ENCODE measurements around the gene SLC24A3. TPM values are rescaled to one million over a fixed set of nuclear protein-coding genes. Genes with fewer than 3 reads are reported as not detected.
A peak's percentile ranks its signal among the peaks of the same experiment; 100 is the strongest.

SLC24A3 gene
- polyA plus RNA-seq, 1 donor (not counting 4 experiments of a cell fraction or from before 2014, with no cell fraction given), result 0.17 TPM

- Histone ChIP-seq H3K9me1 (ENCODE audit: control insufficient read depth, extremely low read depth, insufficient read depth, low read length) (no peaks in the 10 kb centered on the region), H3K27ac (ENCODE audit: control insufficient read depth, insufficient read depth, low read length) (no peak overlapping the region), H3K9me3 (ENCODE audit: control insufficient read depth, low read depth, low read length) (no peaks in the 10 kb centered on the region), H3K36me3 (ENCODE audit: control insufficient read depth in 2 of 2, extremely low read depth in 1 of 2, insufficient read depth in 2 of 2, low read length in 2 of 2) (no peaks in the 10 kb centered on the region), H2AFZ (ENCODE audit: control insufficient read depth, low read length) (no peak overlapping the region), H3K9ac (ENCODE audit: control insufficient read depth, extremely low read depth, insufficient read depth, low read length) (no peak overlapping the region), H3K4me3 (ENCODE audit: control insufficient read depth in 2 of 3, extremely low read depth in 1 of 3, insufficient read depth in 2 of 3, low read depth in 1 of 3, low read length in 3 of 3) (no peak overlapping the region), H3K4me2 (ENCODE audit: control insufficient read depth, extremely low read depth, insufficient read depth, low read depth, low read length) (no peak overlapping the region), H4K20me1 (ENCODE audit: control insufficient read depth, extremely low read depth, insufficient read depth, low read length) (no peaks in the 10 kb centered on the region), H3K79me2 (ENCODE audit: control insufficient read depth, insufficient read depth, low read length) (no peaks in the 10 kb centered on the region), H3K27me3 (ENCODE audit: control insufficient read depth, extremely low read depth, insufficient read depth, low read length) (no peaks in the 10 kb centered on the region), H3K4me1 (ENCODE audit: control insufficient read depth, extremely low read depth, insufficient read depth, low read length) (no peaks in the 10 kb centered on the region)
- TF ChIP-seq EZH2 (IDR thresholded peaks at IDR 0.05; ENCODE audit: low read length) (no peak), CTCF (optimal IDR thresholded peaks at IDR 0.05 in 1 of 3, IDR thresholded peaks at IDR 0.05 in 1 of 3, conservative IDR thresholded peaks at IDR 0.05 in 1 of 3; ENCODE audit: extremely low read depth in 1 of 3, insufficient read depth in 2 of 3, low read length in 3 of 3) (no peak)
- FAIRE-seq, result peak; percentile 34
- dilution Hi-C loops (cut with MboI; ENCODE audit: extremely low pct_ligation_motif_present, low sequenced_read_pairs), result no loop called here
- DNase-seq (ENCODE audit: low read depth, low spot score), result no peak
Measured at GRCh38 chr20:19336631-19337030, 124.2 kb downstream of the SLC24A3 start.

GRCh38 chr20:19338380-19338779, 125.9 kb downstream of the SLC24A3 start:
- no peak overlapping the region for H3K4me2 ChIP-seq (ENCODE audit: control insufficient read depth, extremely low read depth, insufficient read depth, low read depth, low read length)
- H3K36me3 ChIP-seq (ENCODE audit: control insufficient read depth in 2 of 2, extremely low read depth in 1 of 2, insufficient read depth in 2 of 2, low read length in 2 of 2), result no peaks in the 10 kb centered on the region
- H3K9ac ChIP-seq (ENCODE audit: control insufficient read depth, extremely low read depth, insufficient read depth, low read length), result no peak overlapping the region
- H3K9me3 ChIP-seq (ENCODE audit: control insufficient read depth, low read depth, low read length), result no peaks in the 10 kb centered on the region
- H3K9me1 ChIP-seq (ENCODE audit: control insufficient read depth, extremely low read depth, insufficient read depth, low read length), result no peaks in the 10 kb centered on the region
- H3K27me3 ChIP-seq (ENCODE audit: control insufficient read depth, extremely low read depth, insufficient read depth, low read length), result no peaks in the 10 kb centered on the region
- H3K79me2 ChIP-seq (ENCODE audit: control insufficient read depth, insufficient read depth, low read length), result no peaks in the 10 kb centered on the region
- no peak for FAIRE-seq
- no peak for DNase-seq (ENCODE audit: low read depth, low spot score)
- no peak for TF ChIP-seq EZH2 (IDR thresholded peaks at IDR 0.05; ENCODE audit: low read length)
- TF ChIP-seq CTCF (optimal IDR thresholded peaks at IDR 0.05 in 1 of 3, IDR thresholded peaks at IDR 0.05 in 1 of 3, conservative IDR thresholded peaks at IDR 0.05 in 1 of 3; ENCODE audit: extremely low read depth in 1 of 3, insufficient read depth in 2 of 3, low read length in 3 of 3), result no peak
- H4K20me1 ChIP-seq (ENCODE audit: control insufficient read depth, extremely low read depth, insufficient read depth, low read length), result no peaks in the 10 kb centered on the region
- H3K27ac ChIP-seq (ENCODE audit: control insufficient read depth, insufficient read depth, low read length), result no peak overlapping the region
- dilution Hi-C loops (cut with MboI; ENCODE audit: extremely low pct_ligation_motif_present, low sequenced_read_pairs), result no loop called here
- no peak overlapping the region for H2AFZ ChIP-seq (ENCODE audit: control insufficient read depth, low read length)
- no peak overlapping the region for H3K4me3 ChIP-seq (ENCODE audit: control insufficient read depth in 2 of 3, extremely low read depth in 1 of 3, insufficient read depth in 2 of 3, low read depth in 1 of 3, low read length in 3 of 3)
- no peaks in the 10 kb centered on the region for H3K4me1 ChIP-seq (ENCODE audit: control insufficient read depth, extremely low read depth, insufficient read depth, low read length)
